Aorta (tissue), 5 donors: ENCODE results near the gene RBM4B. TPM values are rescaled to one million over a fixed set of nuclear protein-coding genes. Genes with fewer than 3 reads are reported as not detected.

ENCODE experiments used
- ATAC-seq: fragments of 200-7000 bp; cut with Tn5 transposase; one replicate; pipeline ENCODE4 v1.9.1; 2022; ENCODE audit warnings: moderate library complexity; ENCODE audit not compliant: low FRiP score
- DNase-seq, 2 donors: peaks; one replicate each; pipeline ENCODE4 v3.0.0-alpha.2; 2020
- H3K27ac ChIP-seq, 2 donors: one replicate each; pipeline ENCODE4 v1.5.1; 2013; ENCODE audit warnings: low read length in 2 of 2, mild to moderate bottlenecking in 2 of 2, moderate library complexity in 2 of 2, control low read depth in 1 of 2, inconsistent platforms in 1 of 2, low read depth in 1 of 2
- H3K27me3 ChIP-seq, 2 donors: one replicate each; pipeline ENCODE4 v1.6.1; 2013; ENCODE audit warnings: control low read depth in 1 of 2, low read length in 1 of 2, mild to moderate bottlenecking in 1 of 2, moderate library complexity in 1 of 2; ENCODE audit not compliant: insufficient read depth in 2 of 2, control insufficient read depth in 1 of 2
- H3K36me3 ChIP-seq, 2 donors: one replicate each; pipeline ENCODE4 v1.6.1; 2013; ENCODE audit warnings: control low read depth in 1 of 2, low read length in 1 of 2, mild to moderate bottlenecking in 1 of 2; ENCODE audit not compliant: insufficient read depth in 2 of 2, control insufficient read depth in 1 of 2
- H3K4me1 ChIP-seq, 2 donors: one replicate each; pipeline ENCODE4 v1.6.1; 2013; ENCODE audit warnings: low read length in 2 of 2, control low read depth in 1 of 2, mild to moderate bottlenecking in 1 of 2, moderate library complexity in 1 of 2; ENCODE audit not compliant: insufficient read depth in 2 of 2, control insufficient read depth in 1 of 2
- H3K4me3 ChIP-seq, 2 donors: one replicate each; pipeline ENCODE4 v1.5.1; 2013; ENCODE audit warnings: low read length in 2 of 2, control low read depth in 1 of 2, mild to moderate bottlenecking in 1 of 2
- H3K9me3 ChIP-seq: one replicate; pipeline ENCODE4 v1.6.1; 2013; ENCODE audit warnings: mild to moderate bottlenecking, low read length; ENCODE audit not compliant: control insufficient read depth
- WGBS, 2 donors: extraction: QIAGEN DNeasy Blood & Tissue Kit; methylation state at CpG; one replicate each; pipeline ENCODE4 v1.1.7; 2013; 5-methylcytosine and 5-hydroxymethylcytosine counted together
- intact Hi-C, 2 donors: fragments of 100-400 bp; cut with DNase I; formaldehyde crosslinking; loops; one replicate each; pipeline versions ENCODE4 v1.14.2 to v1.15.0; 2022
- polyA plus RNA-seq, 2 donors: library from polyadenylated mRNA; stranded (reverse); fragments of 200-250 nt; gene quantifications; one replicate each; pipeline ENCODE4 v1.2.3, GENCODE V29; 2013
- total RNA-seq, 2 donors: library from RNA; stranded (reverse); fragmentation: NEBNext Ultra II Directional; extraction: Animal tissue kit (Norgen Biotek cat#: 25700); gene quantifications; one replicate each; pipeline ENCODE4 v1.2.1, GENCODE V29; 2021
- donor health status: healthy with polysubstance abuse.
- donor health status: Bipolar disorder and iron deficiency.
- donor health status: DM: no; HTN: no; CAD: no.
- donor health status: DM: no; HTN: no; CAD: no.
- donor health status: DM: yes; HTN: yes; CAD: no.

RBM4B gene
- total and polyA plus RNA-seq, 4 donors: 7.3 to 16.5 (median 10.8) TPM

- H3K4me3 ChIP-seq: no peak overlapping the region
- no peaks in the 10 kb centered on the region for H3K9me3 ChIP-seq
- H3K27ac ChIP-seq: no peak overlapping the region
- ATAC-seq: no peak
- 71 to 75% methylated on average over 5 of the region's 5 CpGs for WGBS, 2 donors
- H3K27me3 ChIP-seq: no peaks in the 10 kb centered on the region
- peaks cover 0 to 4% of the 10 kb centered on the region in 2 donors for H3K4me1 ChIP-seq
- intact Hi-C loops: no loop called here
- peaks cover 0 to 2% of the 10 kb centered on the region in 2 donors for H3K36me3 ChIP-seq
- peak in 1 of 2 donors; percentile 5 for DNase-seq
Measured at GRCh38 chr11:66670816-66671215, 6.9 kb downstream of the RBM4B start.

GRCh38 chr11:66665369-66665768 lies 12.3 kb downstream of the RBM4B start:
- H3K27me3 ChIP-seq: no peaks in the 10 kb centered on the region
- peaks cover 0 to 3% of the 10 kb centered on the region in 2 donors for H3K36me3 ChIP-seq
- no peak for ATAC-seq
- DNase-seq: no peak
- H3K9me3 ChIP-seq: no peaks in the 10 kb centered on the region
- no peak overlapping the region for H3K27ac ChIP-seq
- 88 to 92% methylated on average over 11 of the region's 11 CpGs for WGBS, 2 donors
- H3K4me3 ChIP-seq: no peak overlapping the region
- H3K4me1 ChIP-seq: peaks cover 0 to 4% of the 10 kb centered on the region in 2 donors
- intact Hi-C loops: no loop called here

GRCh38 chr11:66663741-66664296 lies 13.9 kb downstream of the RBM4B start:
- no peak overlapping the region for H3K27ac ChIP-seq
- intact Hi-C loops: no loop called here
- no peak for ATAC-seq
- DNase-seq: no peak
- peaks cover 0 to 3% of the 10 kb centered on the region in 2 donors for H3K36me3 ChIP-seq
- H3K27me3 ChIP-seq: no peaks in the 10 kb centered on the region
- H3K9me3 ChIP-seq: no peaks in the 10 kb centered on the region
- H3K4me1 ChIP-seq: no peaks in the 10 kb centered on the region
- 82 to 91% methylated on average over 1 of the region's 1 CpG for WGBS, 2 donors
- H3K4me3 ChIP-seq: no peak overlapping the region

GRCh38 chr11:66659763-66660162 lies 17.9 kb downstream of the RBM4B start:
- intact Hi-C loops: no loop called here

GRCh38 chr11:66653123-66653522 lies 24.6 kb downstream of the RBM4B start:
- Histone ChIP-seq H3K9me3 (no peaks in the 10 kb centered on the region), H3K27me3 (no peaks in the 10 kb centered on the region), H3K27ac (no peak overlapping the region), H3K4me1 (no peaks in the 10 kb centered on the region), H3K4me3 (no peak overlapping the region), H3K36me3 (peaks cover 0 to 6% of the 10 kb centered on the region in 2 donors)
- ATAC-seq (no peak), DNase-seq (no peak)
- intact Hi-C loops: no loop called here
- WGBS, 2 donors: 83 to 87% methylated on average over 6 of the region's 6 CpGs

More at GRCh38 chr11:66659763-66660162, 17.9 kb downstream of the RBM4B start:
- Histone ChIP-seq H3K27me3 (no peaks in the 10 kb centered on the region), H3K9me3 (no peaks in the 10 kb centered on the region), H3K4me3 (no peak overlapping the region), H3K36me3 (peaks cover 0 to 2% of the 10 kb centered on the region in 2 donors), H3K27ac (no peak overlapping the region), H3K4me1 (no peaks in the 10 kb centered on the region)
- no peak for DNase-seq
- 40 to 44% methylated on average over 2 of the region's 2 CpGs for WGBS, 2 donors
- ATAC-seq: no peak

- Histone ChIP-seq H3K4me3 (no peak overlapping the region), H3K4me1 (no peaks in the 10 kb centered on the region), H3K27ac (no peak overlapping the region), H3K27me3 (no peaks in the 10 kb centered on the region), H3K9me3 (no peaks in the 10 kb centered on the region), H3K36me3 (peaks cover 0 to 6% of the 10 kb centered on the region in 2 donors)
- 89 to 90% methylated on average over 7 of the region's 7 CpGs for WGBS, 2 donors
- ATAC-seq (no peak), DNase-seq (no peak)
- intact Hi-C loops: no loop called here
Measured at GRCh38 chr11:66652651-66653050, 25.0 kb downstream of the RBM4B start.

- no peak for ATAC-seq
- no peak for DNase-seq
- Histone ChIP-seq H3K4me1 (peaks cover 0 to 4% of the 10 kb centered on the region in 2 donors), H3K27me3 (no peaks in the 10 kb centered on the region), H3K36me3 (peaks cover 2 to 6% of the 10 kb centered on the region in 2 donors), H3K4me3 (no peak overlapping the region), H3K27ac (no peak overlapping the region), H3K9me3 (no peaks in the 10 kb centered on the region)
- intact Hi-C loops: no loop called here
- WGBS, 2 donors: 94 to 98% methylated on average over 2 of the region's 2 CpGs
Measured at GRCh38 chr11:66651016-66651415, 26.7 kb downstream of the RBM4B start.

- no peak overlapping the region for H3K4me3 ChIP-seq
- H3K27ac ChIP-seq: no peak overlapping the region
- peaks cover 2 to 11% of the 10 kb centered on the region in 2 donors for H3K36me3 ChIP-seq
- WGBS, 2 donors: 93 to 96% methylated on average over 5 of the region's 5 CpGs
- ATAC-seq (no peak), DNase-seq (no peak)
- no peaks in the 10 kb centered on the region for H3K27me3 ChIP-seq
- intact Hi-C loops: no loop called here
- H3K9me3 ChIP-seq: no peaks in the 10 kb centered on the region
- H3K4me1 ChIP-seq: peaks cover 0 to 11% of the 10 kb centered on the region in 2 donors
Measured at GRCh38 chr11:66649903-66650302, 27.8 kb downstream of the RBM4B start.

GRCh38 chr11:66646828-66647227 lies 30.9 kb downstream of the RBM4B start:
- Histone ChIP-seq H3K9me3 (no peaks in the 10 kb centered on the region), H3K36me3 (peaks cover 7 to 10% of the 10 kb centered on the region in 2 donors), H3K27ac (no peak overlapping the region), H3K4me3 (no peak overlapping the region), H3K4me1 (peaks cover 0 to 11% of the 10 kb centered on the region in 2 donors), H3K27me3 (no peaks in the 10 kb centered on the region)
- 72 to 73% methylated on average over 4 of the region's 4 CpGs for WGBS, 2 donors
- intact Hi-C loops: no loop called here
- DNase-seq (no peak), ATAC-seq (no peak)
